Esophagus squamous epithelium (tissue), 4 donors: ENCODE results near the gene UBAP1L.

Source experiments
- POLR2A ChIP-seq, 4 donors: fragments of 450-650 bp; IDR thresholded peaks; one replicate each; pipeline ENCODE4 v1.6.1; 2017; ENCODE audit warnings: antibody characterized with exemption in 4 of 4, mild to moderate bottlenecking in 4 of 4, moderate library complexity in 3 of 4
- TF ChIP-seq, protein P1 (sequence below), 6 experiments: fragments of 450-650 bp in 4 of 6; fragments of 200-600 bp in 2 of 6; sonication (generic) in 2 of 6; IDR thresholded peaks; one replicate each; pipeline ENCODE4 v1.5.1; 2016 to 2019; ENCODE audit warnings: antibody characterized with exemption in 6 of 6, mild to moderate bottlenecking in 4 of 6, moderate library complexity in 4 of 6

- TF ChIP-seq, protein P1, sequence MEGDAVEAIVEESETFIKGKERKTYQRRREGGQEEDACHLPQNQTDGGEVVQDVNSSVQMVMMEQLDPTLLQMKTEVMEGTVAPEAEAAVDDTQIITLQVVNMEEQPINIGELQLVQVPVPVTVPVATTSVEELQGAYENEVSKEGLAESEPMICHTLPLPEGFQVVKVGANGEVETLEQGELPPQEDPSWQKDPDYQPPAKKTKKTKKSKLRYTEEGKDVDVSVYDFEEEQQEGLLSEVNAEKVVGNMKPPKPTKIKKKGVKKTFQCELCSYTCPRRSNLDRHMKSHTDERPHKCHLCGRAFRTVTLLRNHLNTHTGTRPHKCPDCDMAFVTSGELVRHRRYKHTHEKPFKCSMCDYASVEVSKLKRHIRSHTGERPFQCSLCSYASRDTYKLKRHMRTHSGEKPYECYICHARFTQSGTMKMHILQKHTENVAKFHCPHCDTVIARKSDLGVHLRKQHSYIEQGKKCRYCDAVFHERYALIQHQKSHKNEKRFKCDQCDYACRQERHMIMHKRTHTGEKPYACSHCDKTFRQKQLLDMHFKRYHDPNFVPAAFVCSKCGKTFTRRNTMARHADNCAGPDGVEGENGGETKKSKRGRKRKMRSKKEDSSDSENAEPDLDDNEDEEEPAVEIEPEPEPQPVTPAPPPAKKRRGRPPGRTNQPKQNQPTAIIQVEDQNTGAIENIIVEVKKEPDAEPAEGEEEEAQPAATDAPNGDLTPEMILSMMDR (IDR thresholded peaks at IDR 0.05): no peak
- no peak for TF ChIP-seq POLR2A (IDR thresholded peaks at IDR 0.05)
These were observed 63.7 kb downstream of the UBAP1L start for GRCh38 chr15:65051266-65051665.
